HG02798 (cell line): ENCODE data around the gene OR7G3.

Experiments
- ATAC-seq: cut with Tn5 transposase; IDR thresholded peaks from one replicate; pipeline ENCODE4 v1.9.1; 2021; ENCODE audit warnings: mild to moderate bottlenecking; ENCODE audit not compliant: unreplicated experiment, poor library complexity

The OR7G3 gene

DNA sequence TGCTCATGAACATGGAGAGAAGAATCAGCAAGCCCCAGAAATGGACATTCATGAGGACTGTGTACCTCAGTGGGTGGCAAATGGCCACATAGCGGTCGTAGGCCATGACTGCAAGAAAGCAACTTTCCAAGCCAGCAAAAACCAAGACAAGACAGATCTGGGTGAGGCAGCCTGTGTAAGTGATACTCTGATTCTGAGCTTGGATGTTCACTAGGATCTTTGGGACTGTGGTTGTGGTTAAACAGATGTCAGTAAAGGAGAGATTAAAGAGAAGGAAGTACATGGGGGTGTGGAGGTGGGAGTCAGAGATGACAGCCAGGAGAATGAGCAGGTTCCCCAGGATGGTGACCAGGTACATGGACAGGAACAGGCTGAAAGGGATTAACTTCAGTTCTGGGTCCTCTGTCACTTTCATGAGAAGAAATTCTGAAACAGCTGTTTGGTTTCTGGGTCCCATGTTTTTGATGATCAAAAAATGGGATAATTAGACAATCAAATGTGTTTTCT, 11.4 kb downstream of the OR7G3 start, which contains the start of gene OR7G1:
TSS of gene OR7G1 (minus strand) at position 457 of the 507 bp plus-strand sequence. CDS start at position 457, 0 bp downstream.
- ATAC-seq = no peak

DNA sequence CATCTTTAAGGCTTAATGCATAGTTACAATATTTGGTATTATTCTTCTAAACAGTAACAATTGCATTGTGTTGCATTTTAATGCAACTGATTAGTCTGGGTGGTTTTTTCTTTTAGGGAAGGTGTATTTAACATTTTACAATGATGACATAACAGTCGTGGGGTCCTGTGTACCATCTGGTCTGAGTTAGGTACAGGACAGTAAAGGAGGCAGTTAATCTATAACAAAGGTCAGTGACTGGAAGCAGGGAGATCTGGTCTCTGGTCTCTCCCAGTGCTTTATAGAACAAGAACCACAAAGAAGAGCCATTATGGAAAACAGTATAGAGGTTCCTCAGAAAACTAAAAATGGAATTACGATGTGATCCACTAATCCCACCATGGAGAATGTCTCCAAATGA, 16.8 kb downstream of the OR7G3 start:
- ATAC-seq = no peak

DNA sequence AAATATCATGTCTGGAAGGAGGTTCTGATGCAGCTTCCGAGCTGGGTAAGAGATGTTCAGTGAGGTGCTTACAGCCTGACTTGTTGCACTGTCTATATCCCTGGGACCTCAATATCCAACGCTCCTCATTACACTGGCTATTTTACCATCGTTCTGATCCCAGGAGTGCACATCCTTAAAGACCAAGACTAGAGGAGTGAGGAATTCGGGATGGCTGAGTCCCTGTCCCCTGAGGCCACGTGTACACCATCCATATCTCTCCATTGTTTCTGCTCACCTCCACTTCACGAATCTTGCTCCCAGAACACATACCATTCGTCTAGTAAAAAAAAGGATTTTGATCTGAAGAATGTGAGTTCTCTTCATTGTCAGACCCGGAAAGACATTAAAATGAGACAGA, 19.4 kb downstream of the OR7G3 start, which contains the start of gene OR7G2:
TSS of gene OR7G2 (minus strand) at position 101 of the 400 bp plus-strand sequence. CDS start 4,232 bp downstream, outside the sequence.
- no peak for ATAC-seq

DNA sequence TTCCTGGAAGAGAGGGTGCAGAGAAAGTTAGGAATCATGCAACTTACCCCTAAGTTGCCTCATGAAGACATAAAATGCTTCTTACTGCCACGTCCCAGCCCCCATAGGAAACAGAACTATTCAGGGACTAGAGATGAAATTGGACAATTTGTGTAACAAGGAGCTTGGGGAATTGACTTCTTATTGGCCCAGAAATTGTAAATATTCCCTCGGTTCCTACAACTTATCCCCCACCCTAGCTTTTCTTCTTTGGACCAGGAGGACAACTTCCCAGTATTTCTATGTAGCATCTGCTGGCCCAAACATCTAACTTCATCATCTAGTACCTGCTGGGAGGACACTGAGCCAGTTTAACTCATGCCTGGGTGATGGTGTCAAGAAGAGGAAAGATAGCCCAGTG, 40.0 kb downstream of the OR7G3 start, which contains the start of gene OR1M1:
TSS of gene OR1M1 (plus strand) at position 301 of the 400 bp plus-strand sequence. CDS start 6,184 bp downstream, outside the sequence.
- ATAC-seq = no peak

DNA sequence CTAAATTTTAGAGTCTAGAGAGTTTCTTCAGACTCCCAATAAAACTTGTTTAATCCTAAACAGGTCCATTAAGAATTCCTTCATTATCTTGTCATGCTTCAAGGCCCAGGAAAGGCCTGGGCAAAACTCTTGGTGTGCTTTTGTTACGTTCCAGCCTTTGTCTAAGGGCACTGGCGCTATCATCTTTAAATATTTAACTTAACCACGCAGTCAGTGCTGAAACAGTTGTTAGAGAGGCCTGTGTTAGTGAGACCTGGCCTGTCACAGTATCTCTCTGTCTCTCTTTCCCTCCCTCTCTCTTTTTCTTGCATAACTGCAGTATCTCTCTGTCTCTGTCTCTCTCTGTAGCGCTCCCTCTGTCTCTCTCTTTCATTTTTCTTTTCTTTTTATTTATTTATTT, 48.1 kb downstream of the OR7G3 start:
- no peak for ATAC-seq

DNA sequence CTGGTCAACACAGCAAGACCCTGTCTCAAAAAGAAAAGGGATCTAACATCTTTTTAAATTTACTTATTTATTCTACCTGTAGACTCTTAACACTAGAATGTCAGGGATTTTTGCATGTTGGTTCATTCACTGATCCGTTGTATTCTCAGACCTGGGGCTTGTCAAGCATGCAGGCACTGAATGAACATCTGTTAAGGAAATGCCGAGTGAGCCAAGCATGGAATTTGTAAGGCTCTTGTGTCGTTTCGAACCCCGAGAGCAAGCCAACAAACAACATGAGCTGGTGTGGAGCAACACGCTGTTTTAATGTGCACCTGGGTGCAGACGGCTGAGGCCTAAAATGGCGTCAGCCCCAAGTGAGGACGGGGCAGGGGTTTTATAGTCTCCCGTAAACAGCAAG, 49.8 kb downstream of the OR7G3 start:
- ATAC-seq = no peak
